Activated CD8-positive, alpha-beta memory T cell treated with anti-CD3 and anti-CD28 coated beads, Interleukin-2, amount 50 U/mL, for 1 hour (primary cell): ENCODE measurements around the gene NPTN.
"Not testable (repeated sequence)": the region's sequence is repeated elsewhere in the genome, so short reads cannot be mapped to it uniquely, and the experiment has no call there.

Experiments
- DNase-seq: peaks from one replicate; pipeline ENCODE4 v3.0.0-alpha.2; 2020; ENCODE audit errors: extremely low read depth

NPTN gene

DNA sequence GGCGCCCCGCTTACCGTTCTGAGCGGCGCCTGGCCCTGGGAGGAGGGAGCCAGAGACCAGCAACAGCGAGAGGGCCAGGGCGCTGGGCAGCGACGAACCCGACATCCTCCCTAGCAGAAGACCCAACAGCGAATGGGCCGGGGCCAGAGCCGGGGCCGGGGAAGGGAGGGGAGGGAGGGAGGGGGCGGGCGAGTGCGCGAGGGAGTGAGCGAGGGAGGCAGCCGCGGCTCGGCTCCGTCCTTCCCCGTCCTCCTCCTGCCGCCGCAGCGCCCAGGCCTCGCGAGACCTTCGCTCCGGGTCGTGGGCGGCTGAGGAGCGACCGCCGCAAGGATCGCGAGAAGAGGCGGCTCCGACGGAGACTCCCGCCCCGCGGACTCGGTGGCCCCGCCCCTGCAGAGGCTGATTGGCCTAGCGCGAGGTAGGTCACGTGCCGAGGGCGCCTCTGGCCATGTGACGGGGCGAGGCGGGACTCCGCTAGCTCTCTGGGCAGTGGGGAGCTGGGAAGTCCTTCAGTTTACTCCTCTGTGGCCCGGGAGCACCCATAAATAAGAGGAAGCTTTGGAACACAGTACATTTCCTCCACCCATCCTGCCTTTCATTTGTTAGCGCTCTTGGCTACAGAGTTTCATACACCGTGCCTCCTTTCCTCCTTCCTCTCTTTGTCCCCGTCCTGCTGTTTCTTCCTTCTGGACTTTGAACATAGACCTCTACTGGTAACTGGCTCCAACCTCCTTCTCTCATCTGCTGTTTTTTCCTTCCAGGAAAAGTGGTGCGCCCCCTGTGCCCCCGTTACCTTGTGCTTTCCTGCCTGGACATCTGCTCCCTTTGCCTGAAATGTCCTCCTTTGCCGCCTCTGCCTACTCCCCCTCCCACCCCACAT, at the start of gene NPTN:
Gene NPTN, minus strand, starts transcription at position 279 of the 880 bp plus-strand sequence. Its CDS starts 174 bp downstream, at position 105.
- peak; percentile 82 for DNase-seq

DNA sequence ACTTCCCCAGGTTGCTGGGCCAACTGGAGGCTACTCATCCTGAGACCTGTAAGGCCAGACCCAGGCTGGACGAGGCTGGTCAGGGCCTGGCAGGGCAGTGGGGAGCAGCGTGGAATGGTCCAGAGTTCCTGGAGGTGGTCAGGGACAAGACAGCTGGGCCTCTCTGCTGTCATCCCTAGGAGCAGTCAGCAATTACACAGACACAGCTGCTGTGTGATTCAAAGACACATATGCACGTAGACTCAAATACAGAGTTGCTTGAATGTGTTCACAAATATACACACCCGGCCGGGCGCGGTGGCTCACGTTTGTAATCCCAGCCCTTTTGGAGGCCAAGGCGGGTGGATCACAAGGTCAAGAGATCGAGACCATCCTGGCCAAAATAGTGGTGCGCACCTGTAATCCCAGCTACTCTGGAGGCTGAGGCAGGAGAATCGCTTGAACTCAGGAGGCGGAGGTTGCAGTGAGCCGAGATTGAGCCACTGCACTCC, 49.5 kb upstream of the NPTN start:
- DNase-seq = no peak

DNA sequence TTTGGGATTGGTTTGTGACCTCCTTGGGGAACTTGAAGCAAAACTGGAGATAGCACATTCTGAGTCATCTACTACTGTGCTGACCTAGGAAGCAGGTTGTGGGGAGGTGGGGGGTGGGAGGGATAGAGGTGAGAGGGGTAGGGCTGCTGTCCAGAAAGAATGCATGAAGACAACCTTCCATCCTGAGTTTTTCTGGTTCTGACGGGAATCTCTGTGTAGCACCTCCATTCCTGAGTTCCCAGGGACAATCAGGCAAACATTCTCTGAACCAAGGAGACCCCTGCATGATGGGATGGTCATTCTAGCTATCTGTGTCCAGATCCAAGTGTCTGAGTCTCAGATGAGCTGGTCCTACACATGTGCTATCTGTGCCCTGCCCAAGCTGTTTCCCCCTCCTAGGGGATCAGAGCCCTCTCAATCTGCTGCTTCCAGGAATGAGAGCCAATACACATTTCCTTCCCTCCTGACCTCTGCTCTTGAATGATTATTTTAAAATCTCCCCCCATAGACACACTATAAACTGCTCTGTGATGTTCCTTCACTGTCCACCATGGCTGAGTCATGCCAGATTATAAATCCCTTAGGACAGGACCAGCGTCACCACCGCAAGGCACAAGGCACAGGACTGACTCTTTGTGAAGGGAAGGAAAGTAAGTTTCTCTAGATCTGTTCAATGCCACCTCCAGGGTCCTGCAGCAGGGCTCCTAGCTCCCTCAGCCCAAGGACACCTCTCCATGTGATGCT, 48.8 kb upstream of the NPTN start:
- no peak for DNase-seq

DNA sequence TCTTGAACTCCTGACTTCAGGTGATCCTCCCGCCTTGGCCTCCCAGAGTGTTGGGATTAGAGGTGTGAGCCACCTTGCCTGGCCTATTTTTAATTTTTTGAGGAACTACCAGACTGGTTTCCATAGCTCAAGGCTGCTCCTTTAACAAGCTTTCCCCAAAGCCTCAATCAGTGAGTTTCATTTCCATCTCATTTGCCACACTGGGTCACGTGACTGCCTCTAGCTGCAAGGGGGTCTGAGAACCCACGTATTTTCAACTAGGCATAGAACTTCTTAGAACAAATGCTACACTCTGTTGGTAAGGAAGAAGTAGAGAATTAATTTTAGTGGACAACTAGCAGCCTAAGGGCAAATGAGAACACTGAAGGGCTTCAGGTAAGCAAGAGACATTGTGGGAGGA, 47.9 kb upstream of the NPTN start:
- DNase-seq = no peak

DNA sequence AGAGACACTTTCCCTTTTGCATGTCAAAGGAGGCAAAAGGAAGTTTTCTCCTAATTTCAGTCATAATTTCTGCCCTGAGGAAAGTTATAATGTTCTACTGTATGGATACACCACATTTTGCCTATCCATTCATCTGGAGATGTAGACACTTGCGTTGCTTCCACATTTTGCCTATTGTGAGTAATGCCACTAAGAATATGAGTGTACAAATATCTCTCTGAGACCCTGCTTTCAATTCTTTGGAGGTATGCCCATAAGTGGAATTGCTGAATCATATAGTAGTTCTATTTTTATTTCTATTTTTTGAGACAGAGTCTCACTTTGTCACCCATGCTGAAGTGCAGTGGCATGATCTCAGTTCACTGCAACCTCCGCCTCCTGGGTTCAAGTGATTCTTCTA, 47.4 kb upstream of the NPTN start:
- DNase-seq = no peak

DNA sequence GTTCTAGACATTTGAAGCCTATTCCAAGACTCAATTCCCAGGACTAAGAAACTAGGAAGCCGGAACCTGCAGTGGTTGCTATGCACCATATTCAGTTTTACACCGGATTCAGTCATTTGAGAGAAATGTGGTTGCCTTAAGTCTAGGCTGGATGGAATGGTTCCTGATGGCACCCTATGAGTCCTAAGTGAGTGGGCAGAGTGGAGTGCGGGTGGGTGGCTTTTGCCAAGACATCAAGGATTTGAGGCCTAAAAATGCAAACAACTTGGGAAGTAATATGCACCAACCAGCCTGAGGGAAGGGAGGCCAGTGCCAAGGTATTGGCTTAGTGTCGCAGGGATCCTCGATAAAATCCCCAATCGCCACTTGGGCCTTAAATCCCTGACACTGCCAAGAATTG, 46.8 kb upstream of the NPTN start:
- no peak for DNase-seq

DNA sequence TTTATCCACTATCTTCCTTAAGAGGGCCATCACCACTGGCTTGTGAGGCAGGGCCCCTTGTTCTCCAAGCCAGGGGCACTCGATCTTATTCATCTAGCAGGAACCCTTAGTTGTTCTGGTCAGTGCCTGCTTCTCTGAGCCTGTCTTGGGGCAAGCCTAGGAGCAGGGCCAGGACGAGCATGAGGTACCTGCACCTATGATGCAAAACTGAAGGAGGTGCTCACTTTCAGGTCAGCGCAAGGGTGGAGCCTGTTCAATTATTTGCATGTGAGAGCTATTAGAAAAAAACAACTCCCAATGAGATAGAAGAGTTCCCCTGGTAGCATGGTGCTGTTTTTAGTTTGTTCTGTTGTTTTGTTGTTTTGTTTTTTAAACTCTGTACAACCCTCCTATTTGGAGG, 46.0 kb upstream of the NPTN start:
- DNase-seq = no peak

DNA sequence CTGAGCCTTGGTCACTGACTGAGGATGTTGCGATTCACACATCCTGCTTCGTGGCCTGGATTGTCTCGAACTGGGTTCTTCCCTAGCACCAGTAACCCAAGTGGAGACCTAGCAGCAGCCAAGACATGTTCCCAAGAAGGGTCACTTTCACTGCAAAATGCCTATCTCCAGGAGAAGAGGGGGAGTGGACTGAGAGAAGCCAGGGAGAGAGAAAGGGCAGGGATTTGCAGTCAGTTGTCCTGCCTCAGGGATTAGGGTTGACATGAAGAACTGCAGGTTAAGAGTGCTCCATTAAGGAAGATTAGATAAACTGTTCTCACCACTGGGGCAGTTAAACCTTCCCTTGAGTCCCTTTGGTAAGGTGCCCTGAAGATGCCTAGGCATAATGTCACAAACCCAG, 45.3 kb upstream of the NPTN start:
- no peak for DNase-seq

DNA sequence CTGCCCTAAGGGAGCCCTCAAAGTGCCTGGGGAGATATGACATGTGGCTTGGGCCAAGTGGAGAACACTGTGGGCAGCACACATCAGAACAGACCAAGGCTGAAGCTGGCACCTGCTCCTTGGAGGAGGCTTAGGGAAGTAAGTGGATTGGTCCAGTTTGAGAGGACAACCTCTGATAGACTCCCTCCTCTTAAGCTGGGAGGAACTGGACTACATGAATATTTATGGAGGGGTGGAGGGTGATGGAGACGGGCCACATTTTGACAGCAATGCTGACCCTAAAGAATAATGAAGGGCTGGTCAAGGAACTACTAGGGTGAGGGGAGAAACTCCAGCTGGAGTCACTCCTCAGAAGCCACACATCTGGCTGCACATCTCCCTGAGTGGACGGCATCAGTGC, 44.5 kb upstream of the NPTN start:
- DNase-seq = no peak

DNA sequence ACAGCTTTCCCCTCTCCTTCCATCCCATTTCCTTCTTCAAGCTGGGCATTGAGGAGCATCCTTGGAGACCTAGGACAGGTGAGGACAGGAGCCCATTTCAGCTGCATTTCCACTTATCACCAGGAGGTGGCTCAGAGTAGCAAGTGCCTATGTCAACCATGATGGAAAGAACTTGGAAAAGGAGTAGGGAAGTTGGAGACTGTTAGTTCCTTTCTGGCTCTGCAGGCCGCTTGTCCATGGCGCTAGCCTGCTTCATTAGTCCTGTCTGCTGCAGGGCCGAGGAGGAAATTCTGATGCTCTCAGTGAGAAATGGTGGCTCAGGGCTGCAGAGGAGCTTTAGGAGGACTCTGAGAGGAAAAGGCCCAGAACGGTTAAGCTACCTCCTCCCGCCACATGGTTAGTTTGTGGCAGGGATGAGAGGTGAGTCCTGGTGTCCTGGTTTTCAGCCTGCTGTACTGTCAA, 44.0 kb upstream of the NPTN start:
- DNase-seq = no peak

DNA sequence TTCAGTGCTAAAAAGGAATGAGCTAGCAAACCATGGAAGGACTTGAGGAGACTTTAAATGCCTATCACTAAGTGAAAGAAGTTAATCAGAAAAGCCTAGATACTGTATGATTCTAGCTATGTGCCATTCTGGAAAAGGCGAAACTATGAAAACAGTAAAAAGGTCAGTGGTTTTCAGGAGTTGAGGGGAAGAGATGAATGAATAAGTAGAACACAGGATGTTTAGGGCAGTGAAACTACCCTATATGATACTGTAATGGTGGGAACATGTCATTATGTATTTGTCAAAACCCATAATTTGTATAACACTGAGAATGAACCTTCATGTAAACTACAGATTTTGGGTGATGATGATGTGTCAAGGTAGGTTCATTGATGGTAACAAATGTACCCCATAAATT, 41.4 kb upstream of the NPTN start:
- no peak for DNase-seq

DNA sequence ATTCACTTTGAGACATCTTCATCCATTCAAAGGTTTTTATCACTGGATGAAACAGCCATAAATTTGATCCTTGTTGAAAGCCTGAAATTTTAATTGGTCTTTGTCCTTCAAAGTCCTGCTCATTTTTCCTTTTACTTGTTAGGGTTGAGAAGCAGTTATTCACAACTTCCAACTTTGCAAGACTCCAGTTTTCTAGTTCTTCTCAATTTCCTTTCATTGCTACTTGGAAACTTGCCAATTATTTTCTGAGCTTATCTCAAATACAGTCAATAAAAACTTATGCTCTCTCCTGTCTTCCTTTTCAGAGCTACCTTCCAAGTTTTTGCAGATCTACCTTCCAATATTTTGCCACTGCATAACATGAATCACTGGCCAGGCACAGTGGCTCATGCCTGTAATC, 27.3 kb upstream of the NPTN start:
- no peak for DNase-seq

DNA sequence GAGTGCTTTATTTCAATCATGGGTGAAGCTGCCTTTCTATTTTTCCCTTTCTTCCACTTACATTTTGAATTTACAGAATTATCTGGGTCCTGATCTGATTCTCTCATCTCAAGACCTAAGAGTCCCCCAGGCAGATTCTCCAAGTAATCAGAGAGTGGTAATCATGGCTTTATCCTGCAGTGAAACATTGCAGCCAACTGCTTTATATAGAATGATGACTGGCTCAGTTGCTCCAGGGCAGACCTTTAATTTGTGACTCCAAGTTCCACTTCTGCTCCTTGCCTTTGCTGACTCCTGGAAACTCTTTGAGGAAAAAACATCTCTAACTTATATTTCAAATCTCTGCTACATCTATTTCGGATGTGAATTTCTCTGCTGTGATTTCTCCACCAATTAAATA, 25.5 kb upstream of the NPTN start:
- DNase-seq = no peak

DNA sequence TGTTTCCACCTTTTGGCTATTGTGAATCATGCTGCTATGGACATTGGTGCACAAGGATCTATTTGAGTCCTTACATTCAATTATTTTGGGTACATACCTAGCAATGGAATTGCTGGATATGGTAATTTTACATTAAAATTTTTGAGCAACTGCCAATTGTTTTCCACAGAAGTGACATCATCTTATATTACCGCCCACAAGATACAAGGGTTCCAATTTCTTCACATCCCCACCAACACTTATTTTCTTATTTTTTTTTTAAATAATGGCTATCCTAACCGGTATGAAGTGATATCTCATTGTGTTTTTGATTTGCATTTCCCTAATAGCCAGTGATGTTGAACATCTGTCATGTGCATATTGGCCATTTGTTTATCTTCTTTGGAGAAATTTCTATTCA, 22.5 kb upstream of the NPTN start:
- no peak for DNase-seq

DNA sequence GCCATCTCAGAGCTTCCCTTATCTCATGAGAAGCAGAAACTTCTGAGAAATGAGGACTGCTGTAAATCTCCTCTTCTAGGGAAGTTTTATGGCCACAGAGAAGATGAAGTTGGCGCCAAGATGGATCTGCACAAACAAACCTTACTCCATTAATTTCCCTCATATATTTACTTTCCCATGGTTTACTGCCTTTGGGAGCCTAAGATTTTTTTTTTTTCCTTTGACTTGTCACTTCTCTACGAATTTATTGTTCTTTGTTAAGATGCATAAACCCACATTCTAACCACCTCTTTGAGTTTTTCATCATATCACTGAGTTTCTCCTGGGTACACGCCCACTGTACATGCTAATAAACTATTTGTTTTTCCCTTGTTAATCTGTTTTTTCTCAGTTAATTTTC, 21.5 kb upstream of the NPTN start:
- no peak for DNase-seq

DNA sequence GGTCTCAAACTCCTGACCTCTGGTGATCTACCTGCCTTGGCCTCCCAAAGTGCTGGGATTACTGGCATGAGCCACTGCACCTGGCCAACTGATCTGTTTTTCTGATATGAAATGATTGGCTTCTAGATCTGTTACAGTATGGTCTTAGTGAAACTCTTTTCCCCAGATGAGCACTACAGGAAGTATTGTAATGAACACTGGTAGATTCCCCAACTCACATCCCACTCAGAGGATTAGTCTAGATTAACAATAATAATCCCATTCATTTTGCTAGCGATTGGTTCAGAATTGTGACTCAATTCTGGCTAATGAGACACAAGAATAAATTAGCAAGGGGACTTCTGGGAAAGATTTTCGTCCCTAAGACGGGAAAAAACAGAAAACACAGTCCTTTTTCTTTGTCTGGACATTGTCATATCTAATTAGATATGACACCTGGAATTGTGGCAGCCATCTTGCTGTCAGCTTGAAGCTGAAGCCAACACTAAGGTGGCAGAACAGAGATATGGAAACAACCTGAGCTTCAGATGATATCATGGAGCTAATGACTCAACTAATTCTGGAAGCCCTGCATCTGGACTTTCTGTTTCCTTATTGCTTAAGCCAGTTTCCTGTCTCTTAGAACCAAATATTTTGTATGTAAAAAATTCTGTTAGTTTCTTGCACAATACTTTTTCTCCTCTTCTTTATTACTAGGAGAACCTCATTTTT, 17.4 kb upstream of the NPTN start:
- no peak for DNase-seq

DNA sequence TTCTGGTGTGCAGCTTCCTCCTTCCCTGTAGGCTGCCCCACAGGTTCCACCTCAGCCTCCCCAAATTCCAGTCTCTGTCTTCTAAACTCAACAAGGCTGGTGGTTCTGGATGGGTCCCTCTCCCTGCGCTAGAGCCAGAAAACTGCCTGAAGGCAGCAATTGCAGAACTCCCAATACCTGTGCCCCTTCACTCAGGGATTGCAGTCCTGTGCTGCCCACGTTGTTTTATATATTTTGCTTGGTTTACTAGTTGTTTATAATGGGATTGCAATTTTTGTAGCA, 14.8 kb upstream of the NPTN start:
- DNase-seq = no peak

DNA sequence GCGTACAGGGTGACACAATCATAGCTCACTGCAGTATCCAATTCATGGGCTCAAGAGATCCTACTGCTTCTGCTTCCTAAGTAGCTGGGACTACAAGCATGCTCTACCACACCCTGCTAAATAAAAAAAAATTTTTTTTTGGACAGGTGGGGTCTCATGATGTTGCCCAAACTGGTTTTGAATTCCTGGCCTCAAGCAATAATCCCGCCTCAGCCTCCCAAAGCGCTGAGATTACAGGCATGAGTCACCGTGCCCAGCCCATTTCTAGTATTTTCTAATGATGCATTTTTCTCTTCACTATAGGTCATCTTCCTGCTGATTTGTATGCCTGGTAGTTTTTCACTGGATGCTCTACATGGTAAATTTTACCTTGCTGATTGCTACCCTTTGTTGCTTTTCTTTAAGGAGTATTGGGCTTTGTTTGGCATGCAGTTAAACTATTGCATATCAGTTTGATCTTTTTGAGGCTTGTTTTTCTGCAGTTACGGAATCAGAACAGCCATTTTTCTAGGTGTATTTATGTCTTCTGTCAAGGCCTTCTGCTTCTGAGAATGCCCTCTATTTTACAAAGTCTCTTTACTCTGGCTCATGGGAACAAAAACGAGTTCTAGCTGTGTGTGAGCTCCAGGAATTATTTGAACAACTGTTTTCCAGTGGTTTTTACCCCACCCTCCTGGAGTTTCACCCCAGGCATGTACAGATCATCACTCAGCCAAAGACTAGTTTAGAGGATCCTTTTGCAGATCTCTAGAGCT, 14.2 kb upstream of the NPTN start:
- DNase-seq = no peak

DNA sequence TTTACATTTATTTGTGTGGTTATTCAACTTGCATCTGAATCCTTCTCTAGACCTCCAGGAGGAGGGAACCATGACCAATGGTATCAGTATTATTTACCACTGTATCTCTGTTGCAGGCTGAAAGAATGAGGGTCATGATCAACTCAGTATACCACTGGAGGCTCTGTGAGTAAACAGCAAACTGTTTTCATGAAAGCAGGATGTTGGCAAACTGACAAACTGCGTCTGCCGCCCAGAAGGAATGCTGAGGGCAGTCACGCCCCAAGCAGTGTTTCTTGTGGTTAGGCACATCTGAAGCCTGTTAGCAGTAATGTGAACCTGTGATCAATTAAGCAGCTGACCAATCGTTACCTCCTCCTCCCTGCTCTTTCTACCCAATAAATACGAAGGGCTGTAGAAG, 6.3 kb upstream of the NPTN start:
- not testable (repeated sequence) for DNase-seq

DNA sequence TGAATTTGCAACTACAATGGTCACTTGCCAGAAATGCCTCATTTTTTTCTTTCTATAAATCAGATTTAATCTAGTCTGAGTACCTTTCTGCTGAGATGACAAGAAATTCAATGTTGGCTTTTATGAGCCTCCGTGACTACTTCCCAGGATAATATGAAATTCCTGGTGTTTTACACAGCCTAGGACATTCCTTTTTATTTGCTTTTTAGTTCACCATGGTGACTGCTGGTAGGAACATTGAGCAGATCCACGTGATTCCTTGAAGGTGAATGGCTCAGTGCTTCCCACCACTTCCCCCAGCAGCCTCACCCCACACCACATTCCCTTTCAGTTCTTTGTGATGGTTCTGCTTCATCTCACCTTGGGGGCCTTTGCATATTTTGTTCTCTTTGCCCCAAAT, 4.3 kb upstream of the NPTN start:
- no peak for DNase-seq

DNA sequence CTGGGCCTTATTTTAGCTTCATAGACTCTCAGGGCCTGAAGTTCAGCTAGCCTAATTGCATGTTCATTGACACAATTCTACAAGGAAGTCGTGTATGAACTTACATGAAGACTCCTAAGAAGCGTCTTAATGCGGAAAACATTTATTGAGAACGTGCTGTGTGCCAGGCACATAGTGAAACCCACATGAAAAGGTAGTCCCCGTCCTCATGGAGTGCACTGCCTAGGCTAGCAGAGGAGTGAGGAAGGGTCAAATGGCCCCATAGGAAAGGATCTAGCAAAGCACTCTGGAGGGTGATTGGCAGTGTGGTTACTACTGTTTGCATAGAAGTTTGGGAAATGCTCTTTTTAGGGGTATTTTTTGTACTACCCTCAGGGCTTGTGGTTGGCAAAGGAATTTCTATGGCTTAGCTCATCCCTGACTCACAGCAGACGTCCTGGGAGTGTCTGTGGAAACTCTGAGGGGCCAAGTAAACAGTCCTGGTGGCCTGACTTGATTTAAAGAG, 854 bp upstream of the NPTN start:
- DNase-seq = no peak

DNA sequence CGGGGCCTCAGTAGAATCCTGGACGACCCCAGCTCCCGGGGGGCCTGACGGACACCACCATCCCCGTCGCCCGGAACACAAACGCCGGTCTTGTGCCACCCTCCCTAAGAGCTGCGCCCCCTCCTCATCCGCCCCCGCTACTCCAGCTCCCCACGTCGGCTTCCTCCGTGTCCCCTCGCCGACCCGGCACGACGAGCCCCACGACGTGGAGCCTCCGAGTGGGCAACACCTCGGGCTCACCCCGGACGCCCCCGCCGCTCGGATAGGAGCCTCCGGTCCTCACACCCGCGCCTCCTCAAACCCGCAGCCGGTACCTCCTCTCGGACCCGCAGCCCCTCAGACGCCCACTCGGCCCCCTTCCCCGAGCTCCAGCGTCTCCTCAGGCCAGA, 525 bp downstream of the NPTN start:
- no peak for DNase-seq
